Measurements from ENCODE around the gene SLC41A1. TPM values are rescaled to one million over a fixed set of nuclear protein-coding genes. Genes with fewer than 3 reads are reported as not detected.

SLC41A1 gene
- total RNA-seq, 1 donor from 2014 or later = 16.8 TPM

DNA sequence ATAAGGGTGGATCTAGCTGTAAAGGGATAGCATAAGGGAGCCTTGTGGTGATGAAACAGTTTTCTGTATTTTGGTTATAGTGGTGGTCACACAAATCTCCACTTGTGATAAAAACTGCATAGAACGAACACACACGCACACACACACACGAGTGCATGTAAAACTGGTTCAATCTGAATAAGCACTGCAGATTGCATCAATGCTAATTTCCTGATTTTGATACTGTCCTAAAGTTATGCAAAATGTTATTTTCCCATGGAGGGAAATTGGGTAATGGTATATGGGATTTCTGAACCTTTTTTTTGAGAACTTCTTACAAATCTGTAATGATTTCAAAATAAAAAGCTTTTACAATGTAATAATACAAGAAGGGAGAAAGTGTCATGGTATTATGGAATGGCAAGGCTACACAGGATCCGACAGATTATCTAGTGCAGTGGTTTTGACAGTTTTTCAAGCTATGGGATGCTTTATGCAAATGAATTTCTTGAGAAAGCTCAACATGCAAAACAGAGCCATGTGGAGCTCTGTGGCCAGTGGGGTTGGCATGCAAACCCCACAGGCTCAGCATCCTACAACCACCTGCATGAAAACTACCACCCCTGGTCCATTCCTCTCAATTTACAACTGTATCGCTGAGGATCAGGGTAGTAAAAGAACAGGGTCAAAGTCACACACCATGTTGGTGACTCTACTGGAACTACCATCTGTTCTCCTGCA, 18.8 kb downstream of the SLC41A1 start:
- no peaks in the 10 kb centered on the region for H3K9me3 Mint-ChIP-seq (ENCODE audit: low read depth)
- no peak for DNase-seq (ENCODE audit: low spot score, unreplicated experiment)
- no peaks in the 10 kb centered on the region for H3K27me3 Mint-ChIP-seq
- H3K4me3 Mint-ChIP-seq (ENCODE audit: low read depth) = no peak overlapping the region
- H3K36me3 Mint-ChIP-seq (ENCODE audit: insufficient read depth) = peaks cover 15% of the 10 kb centered on the region
- peaks cover 3% of the 10 kb centered on the region for H3K4me1 Mint-ChIP-seq (ENCODE audit: low read depth)
- TF ChIP-seq, protein P1, sequence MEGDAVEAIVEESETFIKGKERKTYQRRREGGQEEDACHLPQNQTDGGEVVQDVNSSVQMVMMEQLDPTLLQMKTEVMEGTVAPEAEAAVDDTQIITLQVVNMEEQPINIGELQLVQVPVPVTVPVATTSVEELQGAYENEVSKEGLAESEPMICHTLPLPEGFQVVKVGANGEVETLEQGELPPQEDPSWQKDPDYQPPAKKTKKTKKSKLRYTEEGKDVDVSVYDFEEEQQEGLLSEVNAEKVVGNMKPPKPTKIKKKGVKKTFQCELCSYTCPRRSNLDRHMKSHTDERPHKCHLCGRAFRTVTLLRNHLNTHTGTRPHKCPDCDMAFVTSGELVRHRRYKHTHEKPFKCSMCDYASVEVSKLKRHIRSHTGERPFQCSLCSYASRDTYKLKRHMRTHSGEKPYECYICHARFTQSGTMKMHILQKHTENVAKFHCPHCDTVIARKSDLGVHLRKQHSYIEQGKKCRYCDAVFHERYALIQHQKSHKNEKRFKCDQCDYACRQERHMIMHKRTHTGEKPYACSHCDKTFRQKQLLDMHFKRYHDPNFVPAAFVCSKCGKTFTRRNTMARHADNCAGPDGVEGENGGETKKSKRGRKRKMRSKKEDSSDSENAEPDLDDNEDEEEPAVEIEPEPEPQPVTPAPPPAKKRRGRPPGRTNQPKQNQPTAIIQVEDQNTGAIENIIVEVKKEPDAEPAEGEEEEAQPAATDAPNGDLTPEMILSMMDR (IDR thresholded peaks at IDR 0.05; ENCODE audit: unreplicated experiment) = no peak
- H3K27ac Mint-ChIP-seq = no peak overlapping the region

DNA sequence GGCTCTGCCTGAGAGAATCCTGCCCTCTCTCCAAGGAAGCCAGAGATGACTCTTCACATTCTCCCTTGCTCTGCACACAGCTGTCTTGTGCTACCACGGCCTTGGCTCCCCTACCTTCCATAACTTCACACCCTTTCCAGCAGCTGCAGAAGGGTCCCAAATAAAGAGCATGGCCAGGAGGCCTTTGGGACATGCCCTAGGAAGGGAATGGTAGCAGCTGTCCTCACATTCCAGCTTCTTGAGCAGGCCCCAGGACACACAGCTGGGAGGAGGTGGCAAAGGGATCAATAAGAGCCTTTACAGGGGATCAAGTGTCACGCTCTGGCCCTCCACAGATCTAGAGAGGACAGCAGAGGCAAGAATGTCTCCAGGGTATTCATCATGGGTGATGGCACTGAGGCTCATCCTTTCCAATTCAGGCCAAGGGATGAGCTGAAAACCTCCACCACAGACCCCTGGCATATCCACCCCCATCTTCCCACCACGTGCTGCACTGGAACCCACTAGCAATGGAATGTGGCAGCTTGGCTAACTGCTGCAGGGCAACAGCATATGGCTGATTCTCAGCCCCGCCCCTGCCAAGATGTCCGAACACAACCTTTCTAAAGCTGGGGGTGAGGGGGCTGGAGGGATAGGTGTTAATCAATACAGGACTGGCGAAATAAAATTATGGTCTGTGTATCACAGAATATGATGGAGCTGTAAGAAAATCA, 19.9 kb downstream of the SLC41A1 start:
- Mint-ChIP-seq H3K4me3 (ENCODE audit: low read depth) (no peak overlapping the region), H3K36me3 (ENCODE audit: insufficient read depth) (peaks cover 9% of the 10 kb centered on the region), H3K4me1 (ENCODE audit: low read depth) (peaks cover 3% of the 10 kb centered on the region), H3K27me3 (no peaks in the 10 kb centered on the region), H3K27ac (no peak overlapping the region), H3K9me3 (ENCODE audit: low read depth) (no peaks in the 10 kb centered on the region)
- no peak for DNase-seq (ENCODE audit: low spot score, unreplicated experiment)
- TF ChIP-seq, protein P1 (IDR thresholded peaks at IDR 0.05; ENCODE audit: unreplicated experiment) = no peak

DNA sequence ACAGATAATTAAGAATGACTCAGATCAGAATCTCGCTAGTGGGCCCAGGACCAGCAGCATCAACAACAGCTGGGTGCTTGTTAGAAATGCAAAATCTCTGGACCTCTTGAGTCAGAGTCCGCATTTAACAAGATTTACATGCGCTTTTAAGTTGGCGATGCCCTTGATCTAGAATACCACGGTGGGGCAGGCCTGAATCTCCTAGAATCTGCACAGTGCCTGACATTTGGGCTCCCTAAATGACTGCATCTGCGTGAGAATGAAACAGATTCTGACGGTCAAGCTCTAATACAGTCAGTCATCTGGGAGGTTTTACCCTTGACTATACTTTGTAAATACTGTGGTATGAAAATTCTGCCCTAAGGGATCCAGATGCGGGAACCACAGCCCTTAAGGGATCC, 20.5 kb downstream of the SLC41A1 start:
- no peak for DNase-seq (ENCODE audit: low spot score, unreplicated experiment)
- Mint-ChIP-seq H3K4me3 (ENCODE audit: low read depth) (no peak overlapping the region), H3K36me3 (ENCODE audit: insufficient read depth) (peaks cover 9% of the 10 kb centered on the region)

DNA sequence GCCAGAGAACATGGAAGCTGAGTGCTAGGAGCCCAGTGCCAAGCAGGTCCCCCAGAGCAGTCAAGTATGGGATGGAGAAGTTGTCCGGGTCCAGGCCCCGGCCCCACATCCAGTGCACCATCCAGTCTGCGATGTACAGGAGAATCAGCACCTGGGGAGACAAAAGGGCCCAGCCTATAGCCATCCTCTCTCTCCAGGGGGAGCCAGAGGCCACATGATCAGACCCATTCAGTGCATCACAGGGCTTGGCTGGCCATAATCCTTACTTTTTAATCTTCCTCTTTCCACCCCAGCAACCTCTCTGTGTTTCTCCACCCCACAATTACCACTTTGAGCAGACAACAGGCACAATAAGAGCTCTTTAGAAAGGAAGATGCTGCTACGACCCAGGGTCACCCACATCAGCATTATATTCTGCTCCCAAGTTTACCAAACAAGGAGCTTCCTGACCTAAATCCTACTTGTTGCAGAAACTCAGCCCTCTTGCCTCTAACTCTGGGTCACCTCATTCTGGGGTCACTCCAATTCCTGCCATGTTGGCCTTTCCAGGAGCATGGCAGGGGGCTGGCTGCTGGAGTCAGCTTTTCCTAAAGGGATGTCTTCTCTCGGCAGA, 21.3 kb downstream of the SLC41A1 start:
- TF ChIP-seq, protein P1 (IDR thresholded peaks at IDR 0.05; ENCODE audit: unreplicated experiment) = peak; percentile 84
- no peak overlapping the region for H3K27ac Mint-ChIP-seq
- H3K9me3 Mint-ChIP-seq (ENCODE audit: low read depth) = no peaks in the 10 kb centered on the region
- H3K36me3 Mint-ChIP-seq (ENCODE audit: insufficient read depth) = peaks cover 6% of the 10 kb centered on the region
- no peaks in the 10 kb centered on the region for H3K27me3 Mint-ChIP-seq
- H3K4me3 Mint-ChIP-seq (ENCODE audit: low read depth) = no peak overlapping the region
- peak; percentile 39 for DNase-seq (ENCODE audit: low spot score, unreplicated experiment)
- peaks cover 1% of the 10 kb centered on the region for H3K4me1 Mint-ChIP-seq (ENCODE audit: low read depth)

More for the DNA sequence above, 20.5 kb downstream of the SLC41A1 start:
- H3K27ac Mint-ChIP-seq = no peak overlapping the region
- TF ChIP-seq, protein P1 (IDR thresholded peaks at IDR 0.05; ENCODE audit: unreplicated experiment) = no peak
- H3K4me1 Mint-ChIP-seq (ENCODE audit: low read depth) = peaks cover 1% of the 10 kb centered on the region
- no peaks in the 10 kb centered on the region for H3K27me3 Mint-ChIP-seq
- no peaks in the 10 kb centered on the region for H3K9me3 Mint-ChIP-seq (ENCODE audit: low read depth)

DNA sequence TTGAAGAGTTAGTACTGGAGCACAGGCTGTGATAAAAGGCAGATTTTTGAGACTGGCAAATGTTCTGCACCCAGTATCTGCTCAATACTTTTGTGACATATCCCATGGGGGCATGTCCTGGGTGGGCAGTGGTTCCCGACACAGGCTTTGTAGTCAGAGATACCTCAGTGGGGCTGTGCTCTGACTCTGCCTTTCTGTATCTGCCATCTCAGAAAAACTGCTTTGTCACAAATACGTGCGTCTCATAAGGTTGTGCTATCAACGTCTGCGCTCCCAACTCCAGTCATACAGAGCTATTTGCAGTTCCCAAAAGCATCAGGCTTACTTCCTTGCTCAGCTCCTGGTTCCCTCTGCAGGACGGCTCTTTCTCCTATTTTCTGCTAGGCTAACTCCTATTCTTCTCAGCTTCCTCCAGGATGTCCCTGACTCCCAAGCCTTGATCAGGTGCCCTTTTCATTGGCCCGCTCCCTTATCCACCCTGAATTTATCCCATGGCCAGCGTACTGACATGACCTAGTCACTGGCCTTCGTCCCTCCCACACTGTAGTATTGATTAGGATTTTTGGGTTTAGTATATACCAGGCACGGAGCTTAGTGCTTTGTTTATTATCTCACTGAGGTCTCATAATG, 25.6 kb downstream of the SLC41A1 start:
- no peaks in the 10 kb centered on the region for H3K9me3 Mint-ChIP-seq (ENCODE audit: low read depth)
- no peak for DNase-seq (ENCODE audit: low spot score, unreplicated experiment)
- TF ChIP-seq, protein P1 (IDR thresholded peaks at IDR 0.05; ENCODE audit: unreplicated experiment) = no peak
- no peak overlapping the region for H3K4me3 Mint-ChIP-seq (ENCODE audit: low read depth)
- H3K27me3 Mint-ChIP-seq = no peaks in the 10 kb centered on the region
- H3K27ac Mint-ChIP-seq = no peak overlapping the region
- H3K4me1 Mint-ChIP-seq (ENCODE audit: low read depth) = no peaks in the 10 kb centered on the region
- peaks cover 2% of the 10 kb centered on the region for H3K36me3 Mint-ChIP-seq (ENCODE audit: insufficient read depth)

Measured in progenitor cell of endocrine pancreas (in vitro differentiated cells).